ENCODE measurements around the gene NACC2. TPM values are rescaled to one million over a fixed set of nuclear protein-coding genes. Genes with fewer than 3 reads are reported as not detected.

NACC2 gene
- total RNA-seq, 4 donors from 2014 or later = 22.2 to 64.3 (median 26.5) TPM

- peak in 1 of 3 donors; percentile 17 for TF ChIP-seq POLR2AphosphoS5 (IDR thresholded peaks at IDR 0.05)
- TF ChIP-seq CTCF (IDR thresholded peaks at IDR 0.05) = no peak
- Histone ChIP-seq H3K4me3 (peak overlapping the region in 1 of 4 donors; percentile 16), H3K36me3 (no peaks in the 10 kb centered on the region), H3K27me3 (no peaks in the 10 kb centered on the region), H3K27ac (peak overlapping the region; percentile 93 to 98 (median 96)), H3K4me1 (peaks cover 28 to 82% (median 67%) of the 10 kb centered on the region in 4 donors), H3K9me3 (no peaks in the 10 kb centered on the region)
- WGBS, 2 donors (ENCODE audit: low coverage in 1 of 2) = 60 to 90% methylated on average over 4 to 13 of the region's 22 CpGs
- DNase-seq = peak; percentile 50
- intact Hi-C loops (cut with DNase I; ENCODE audit: low total_unique reads) (no loop called here), in situ Hi-C loops (cut with MboI; ENCODE audit: low pct_ligation_motif_present in 1 of 4, low pct_unique_long_range_greater_than_20kb in 1 of 4, low sequenced_read_pairs in 3 of 4) (no loop called here)
Measured at GRCh38 chr9:136090768-136091581, 4.1 kb downstream of the NACC2 start.

DNA sequence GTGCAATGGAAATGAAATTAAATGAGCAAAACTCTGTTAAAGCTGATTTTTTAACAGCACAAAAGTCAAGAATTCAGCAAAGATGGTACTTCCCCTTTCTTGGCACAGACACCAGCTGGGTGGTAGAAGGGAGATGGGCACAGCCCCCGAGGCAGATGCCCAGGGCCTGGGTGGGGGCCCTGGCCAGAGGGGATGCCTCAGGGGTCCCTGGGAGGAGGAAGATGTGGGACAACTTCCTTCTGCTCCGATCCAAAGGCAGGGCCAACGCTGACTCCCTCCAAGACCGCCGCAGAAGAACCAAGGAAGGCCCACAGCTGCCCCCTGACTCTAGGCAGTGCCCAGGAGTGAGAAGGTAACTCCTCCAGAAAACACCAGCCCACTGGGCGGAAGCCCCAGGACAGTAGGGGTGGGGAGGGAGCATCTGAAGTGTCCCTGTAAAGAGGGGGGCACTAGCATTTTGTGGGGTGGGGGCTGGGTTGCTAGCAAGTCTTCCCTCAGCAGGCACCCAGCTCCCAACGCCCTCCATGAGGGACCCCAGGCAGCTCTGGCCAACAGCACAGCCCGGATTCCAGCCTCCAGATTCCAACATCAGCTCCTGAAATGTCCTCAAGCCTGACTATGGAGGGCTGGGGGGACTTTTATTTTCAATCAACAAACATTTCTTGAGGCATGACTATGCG lies 4.9 kb downstream of the NACC2 start:
- no peaks in the 10 kb centered on the region for H3K27me3 ChIP-seq
- TF ChIP-seq CTCF (IDR thresholded peaks at IDR 0.05) = no peak
- TF ChIP-seq POLR2A (IDR thresholded peaks at IDR 0.05) = no peak
- TF ChIP-seq POLR2AphosphoS5 (IDR thresholded peaks at IDR 0.05) = no peak
- TF ChIP-seq EP300 (IDR thresholded peaks at IDR 0.05; ENCODE audit: low read depth) = no peak
- intact Hi-C loops (cut with DNase I; ENCODE audit: low total_unique reads) (no loop called here), in situ Hi-C loops (cut with MboI; ENCODE audit: low pct_ligation_motif_present in 1 of 4, low pct_unique_long_range_greater_than_20kb in 1 of 4, low sequenced_read_pairs in 3 of 4) (no loop called here)
- peaks cover 25 to 86% (median 66%) of the 10 kb centered on the region in 4 donors for H3K4me1 ChIP-seq
- no peak overlapping the region for H3K4me3 ChIP-seq
- no peak for DNase-seq
- H3K36me3 ChIP-seq = no peaks in the 10 kb centered on the region
- 62% methylated on average over 9 of the region's 9 CpGs; no CpG with 5 or more reads in 1 of the 2 donors for WGBS, 2 donors (ENCODE audit: low coverage in 1 of 2)
- no peaks in the 10 kb centered on the region for H3K9me3 ChIP-seq
- H3K27ac ChIP-seq = peak overlapping the region; percentile 93 to 98 (median 96)

DNA sequence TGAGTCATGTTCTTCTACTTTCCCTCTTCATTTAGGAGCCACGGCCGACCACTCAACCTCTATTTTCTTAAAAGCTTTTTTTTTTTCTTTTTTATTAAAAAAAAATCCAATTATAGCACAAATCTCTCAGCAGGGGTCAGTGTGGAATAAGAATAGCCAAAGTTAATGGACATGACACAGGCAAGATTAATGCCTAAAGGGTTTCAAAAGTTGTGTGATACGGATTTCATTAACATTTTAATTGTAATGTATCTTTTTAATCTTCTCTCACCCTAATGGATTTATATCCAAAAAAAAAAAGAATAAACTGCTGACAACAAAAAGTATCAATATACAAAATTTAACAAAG lies 5.4 kb downstream of the NACC2 start:
- peaks cover 25 to 86% (median 66%) of the 10 kb centered on the region in 4 donors for H3K4me1 ChIP-seq
- no peak for DNase-seq
- no peaks in the 10 kb centered on the region for H3K9me3 ChIP-seq
- TF ChIP-seq CTCF (IDR thresholded peaks at IDR 0.05) = peak; percentile 15 to 38 (median 27)
- TF ChIP-seq POLR2A (IDR thresholded peaks at IDR 0.05) = no peak
- TF ChIP-seq EP300 (IDR thresholded peaks at IDR 0.05; ENCODE audit: low read depth) = no peak
- no peak for TF ChIP-seq POLR2AphosphoS5 (IDR thresholded peaks at IDR 0.05)
- intact Hi-C loops (cut with DNase I; ENCODE audit: low total_unique reads) = no loop called here
- no peaks in the 10 kb centered on the region for H3K27me3 ChIP-seq
- in situ Hi-C loops (cut with MboI; ENCODE audit: low pct_ligation_motif_present in 1 of 4, low pct_unique_long_range_greater_than_20kb in 1 of 4, low sequenced_read_pairs in 3 of 4) = no loop called here
- 24 to 31% methylated on average over 3 of the region's 3 CpGs for WGBS, 2 donors (ENCODE audit: low coverage in 1 of 2)
- H3K27ac ChIP-seq = peak overlapping the region; percentile 93 to 98 (median 96)
- no peak overlapping the region for H3K4me3 ChIP-seq
- H3K36me3 ChIP-seq = no peaks in the 10 kb centered on the region

GRCh38 chr9:136088939-136089696 lies 6.0 kb downstream of the NACC2 start:
- no peak overlapping the region for H3K4me3 ChIP-seq
- intact Hi-C loops (cut with DNase I; ENCODE audit: low total_unique reads) = no loop called here
- no peaks in the 10 kb centered on the region for H3K9me3 ChIP-seq
- no peaks in the 10 kb centered on the region for H3K36me3 ChIP-seq
- H3K4me1 ChIP-seq = peaks cover 25 to 85% (median 64%) of the 10 kb centered on the region in 4 donors
- peak overlapping the region; percentile 93 to 98 (median 96) for H3K27ac ChIP-seq
- in situ Hi-C loops (cut with MboI; ENCODE audit: low pct_ligation_motif_present in 1 of 4, low pct_unique_long_range_greater_than_20kb in 1 of 4, low sequenced_read_pairs in 3 of 4) = no loop called here
- 56% methylated on average over 22 of the region's 22 CpGs; no CpG with 5 or more reads in 1 of the 2 donors for WGBS, 2 donors (ENCODE audit: low coverage in 1 of 2)
- DNase-seq = no peak
- TF ChIP-seq POLR2A (IDR thresholded peaks at IDR 0.05) = no peak
- H3K27me3 ChIP-seq = no peaks in the 10 kb centered on the region
